ENCODE results near the gene RPTOR. TPM values are rescaled to one million over a fixed set of nuclear protein-coding genes. Genes with fewer than 3 reads are reported as not detected.
A peak's percentile ranks its signal among the peaks of the same experiment; 100 is the strongest.

RPTOR gene
- total RNA-seq, 1 donor from 2014 or later = 62.4 TPM

GRCh38 chr17:80839026-80839345, 294.3 kb downstream of the RPTOR start:
- no peak overlapping the region for H3K4me3 Mint-ChIP-seq (ENCODE audit: low read depth)
- peaks cover 26% of the 10 kb centered on the region for H3K36me3 Mint-ChIP-seq (ENCODE audit: low read depth)
- H3K9me3 Mint-ChIP-seq = no peaks in the 10 kb centered on the region
- DNase-seq (ENCODE audit: low spot score) = no peak
- peaks cover 19% of the 10 kb centered on the region for H3K4me1 Mint-ChIP-seq (ENCODE audit: low read depth)
- intact Hi-C loops (cut with micrococcal nuclease) = no loop called here
- H3K27ac Mint-ChIP-seq = no peak overlapping the region
- H3K27me3 Mint-ChIP-seq (ENCODE audit: low read depth) = no peaks in the 10 kb centered on the region

GRCh38 chr17:80839511-80839941, 294.9 kb downstream of the RPTOR start:
- Mint-ChIP-seq H3K4me1 (ENCODE audit: low read depth) (peaks cover 14% of the 10 kb centered on the region), H3K27ac (no peak overlapping the region), H3K4me3 (ENCODE audit: low read depth) (no peak overlapping the region), H3K36me3 (ENCODE audit: low read depth) (peaks cover 23% of the 10 kb centered on the region), H3K27me3 (ENCODE audit: low read depth) (no peaks in the 10 kb centered on the region), H3K9me3 (no peaks in the 10 kb centered on the region)
- DNase-seq (ENCODE audit: low spot score) = no peak
- intact Hi-C loops (cut with micrococcal nuclease) = no loop called here

GRCh38 chr17:80839970-80840369, 295.3 kb downstream of the RPTOR start:
- H3K4me1 Mint-ChIP-seq (ENCODE audit: low read depth) = peaks cover 14% of the 10 kb centered on the region
- H3K9me3 Mint-ChIP-seq = no peaks in the 10 kb centered on the region
- no peak for DNase-seq (ENCODE audit: low spot score)
- H3K27me3 Mint-ChIP-seq (ENCODE audit: low read depth) = no peaks in the 10 kb centered on the region
- intact Hi-C loops (cut with micrococcal nuclease) = no loop called here
- no peak overlapping the region for H3K27ac Mint-ChIP-seq
- H3K36me3 Mint-ChIP-seq (ENCODE audit: low read depth) = peaks cover 25% of the 10 kb centered on the region
- no peak overlapping the region for H3K4me3 Mint-ChIP-seq (ENCODE audit: low read depth)

GRCh38 chr17:80842456-80843013, 297.9 kb downstream of the RPTOR start:
- DNase-seq (ENCODE audit: low spot score) = no peak
- H3K27me3 Mint-ChIP-seq (ENCODE audit: low read depth) = no peaks in the 10 kb centered on the region
- H3K27ac Mint-ChIP-seq = no peak overlapping the region
- no peaks in the 10 kb centered on the region for H3K9me3 Mint-ChIP-seq
- peaks cover 22% of the 10 kb centered on the region for H3K4me1 Mint-ChIP-seq (ENCODE audit: low read depth)
- no peak overlapping the region for H3K4me3 Mint-ChIP-seq (ENCODE audit: low read depth)
- H3K36me3 Mint-ChIP-seq (ENCODE audit: low read depth) = peaks cover 36% of the 10 kb centered on the region
- intact Hi-C loops (cut with micrococcal nuclease) = no loop called here

- H3K27ac Mint-ChIP-seq = no peak overlapping the region
- H3K36me3 Mint-ChIP-seq (ENCODE audit: low read depth) = peaks cover 43% of the 10 kb centered on the region
- H3K9me3 Mint-ChIP-seq = no peaks in the 10 kb centered on the region
- H3K27me3 Mint-ChIP-seq (ENCODE audit: low read depth) = no peaks in the 10 kb centered on the region
- H3K4me3 Mint-ChIP-seq (ENCODE audit: low read depth) = no peak overlapping the region
- intact Hi-C loops (cut with micrococcal nuclease) = no loop called here
- no peak for DNase-seq (ENCODE audit: low spot score)
- H3K4me1 Mint-ChIP-seq (ENCODE audit: low read depth) = peaks cover 34% of the 10 kb centered on the region
These were observed 299.1 kb downstream of the RPTOR start for GRCh38 chr17:80843741-80844156.

- Mint-ChIP-seq H3K36me3 (ENCODE audit: low read depth) (peaks cover 44% of the 10 kb centered on the region), H3K9me3 (no peaks in the 10 kb centered on the region), H3K4me3 (ENCODE audit: low read depth) (no peak overlapping the region), H3K27me3 (ENCODE audit: low read depth) (no peaks in the 10 kb centered on the region), H3K27ac (no peak overlapping the region), H3K4me1 (ENCODE audit: low read depth) (peaks cover 38% of the 10 kb centered on the region)
- intact Hi-C loops (cut with micrococcal nuclease) = no loop called here
- no peak for DNase-seq (ENCODE audit: low spot score)
These were observed 299.9 kb downstream of the RPTOR start for GRCh38 chr17:80844418-80844990.

- H3K4me1 Mint-ChIP-seq (ENCODE audit: low read depth) = peaks cover 44% of the 10 kb centered on the region
- H3K27me3 Mint-ChIP-seq (ENCODE audit: low read depth) = no peaks in the 10 kb centered on the region
- intact Hi-C loops (cut with micrococcal nuclease) = no loop called here
These were observed 300.6 kb downstream of the RPTOR start for GRCh38 chr17:80845069-80845862.

GRCh38 chr17:80845863-80846671, 301.4 kb downstream of the RPTOR start:
- no peaks in the 10 kb centered on the region for H3K27me3 Mint-ChIP-seq (ENCODE audit: low read depth)
- no peak overlapping the region for H3K4me3 Mint-ChIP-seq (ENCODE audit: low read depth)
- DNase-seq (ENCODE audit: low spot score) = no peak
- peaks cover 48% of the 10 kb centered on the region for H3K4me1 Mint-ChIP-seq (ENCODE audit: low read depth)
- intact Hi-C loops (cut with micrococcal nuclease) = no loop called here
- peaks cover 58% of the 10 kb centered on the region for H3K36me3 Mint-ChIP-seq (ENCODE audit: low read depth)
- peak overlapping the region; percentile 90 for H3K27ac Mint-ChIP-seq
- no peaks in the 10 kb centered on the region for H3K9me3 Mint-ChIP-seq

More at GRCh38 chr17:80845069-80845862, 300.6 kb downstream of the RPTOR start:
- Mint-ChIP-seq H3K27ac (peak overlapping the region; percentile 36), H3K9me3 (no peaks in the 10 kb centered on the region), H3K36me3 (ENCODE audit: low read depth) (peaks cover 51% of the 10 kb centered on the region), H3K4me3 (ENCODE audit: low read depth) (no peak overlapping the region)
- no peak for DNase-seq (ENCODE audit: low spot score)

- H3K4me3 Mint-ChIP-seq (ENCODE audit: low read depth) = peak overlapping the region; percentile 9
- intact Hi-C loops (cut with micrococcal nuclease) = loop anchor here (1.0 kb wide), 1 partner anchor 15 kb away; no protein-coding TSS in a partner anchor
- H3K4me1 Mint-ChIP-seq (ENCODE audit: low read depth) = peaks cover 54% of the 10 kb centered on the region
- H3K36me3 Mint-ChIP-seq (ENCODE audit: low read depth) = peaks cover 65% of the 10 kb centered on the region
- DNase-seq (ENCODE audit: low spot score) = no peak
- H3K27me3 Mint-ChIP-seq (ENCODE audit: low read depth) = no peaks in the 10 kb centered on the region
- H3K27ac Mint-ChIP-seq = peak overlapping the region; percentile 90
- no peaks in the 10 kb centered on the region for H3K9me3 Mint-ChIP-seq
These were observed 302.3 kb downstream of the RPTOR start for GRCh38 chr17:80846932-80847331.

GRCh38 chr17:80847496-80848230, 303.0 kb downstream of the RPTOR start:
- DNase-seq (ENCODE audit: low spot score) = peak; percentile 76
- Mint-ChIP-seq H3K4me3 (ENCODE audit: low read depth) (peak overlapping the region; percentile 46), H3K4me1 (ENCODE audit: low read depth) (peaks cover 56% of the 10 kb centered on the region), H3K9me3 (no peaks in the 10 kb centered on the region), H3K27me3 (ENCODE audit: low read depth) (no peaks in the 10 kb centered on the region), H3K36me3 (ENCODE audit: low read depth) (peaks cover 73% of the 10 kb centered on the region), H3K27ac (peak overlapping the region; percentile 90)
- intact Hi-C loops (cut with micrococcal nuclease) = loop anchor here (1.0 kb wide), 1 partner anchor 15 kb away; no protein-coding TSS in a partner anchor

GRCh38 chr17:80848449-80849102, 303.9 kb downstream of the RPTOR start:
- peak overlapping the region; percentile 90 for H3K27ac Mint-ChIP-seq
- H3K36me3 Mint-ChIP-seq (ENCODE audit: low read depth) = peaks cover 77% of the 10 kb centered on the region
- intact Hi-C loops (cut with micrococcal nuclease) = no loop called here
- H3K27me3 Mint-ChIP-seq (ENCODE audit: low read depth) = no peaks in the 10 kb centered on the region
- H3K9me3 Mint-ChIP-seq = no peaks in the 10 kb centered on the region
- DNase-seq (ENCODE audit: low spot score) = no peak
- peaks cover 53% of the 10 kb centered on the region for H3K4me1 Mint-ChIP-seq (ENCODE audit: low read depth)
- no peak overlapping the region for H3K4me3 Mint-ChIP-seq (ENCODE audit: low read depth)

GRCh38 chr17:80849119-80849518, 304.5 kb downstream of the RPTOR start:
- Mint-ChIP-seq H3K4me3 (ENCODE audit: low read depth) (no peak overlapping the region), H3K4me1 (ENCODE audit: low read depth) (peaks cover 53% of the 10 kb centered on the region), H3K27me3 (ENCODE audit: low read depth) (no peaks in the 10 kb centered on the region), H3K27ac (peak overlapping the region; percentile 67), H3K9me3 (no peaks in the 10 kb centered on the region), H3K36me3 (ENCODE audit: low read depth) (peaks cover 77% of the 10 kb centered on the region)
- no peak for DNase-seq (ENCODE audit: low spot score)
- intact Hi-C loops (cut with micrococcal nuclease) = no loop called here
